NK-92 (cell line): ENCODE measurements around the gene PACRG.

ENCODE experiments used
- DNase-seq: peaks from one replicate; lab custom pipeline; 2025; ENCODE audit not compliant: unreplicated experiment; lab: John Stamatoyannopoulos, UW

PACRG gene

GRCh38 chr6:163341224-163342061 is 613.7 kb downstream of the PACRG start:
- no peak for DNase-seq

GRCh38 chr6:163342571-163343539 is 615.1 kb downstream of the PACRG start:
- no peak for DNase-seq

- DNase-seq, result no peak
These were observed 615.8 kb downstream of the PACRG start for GRCh38 chr6:163343609-163344008.

- DNase-seq, result no peak
These were observed 616.6 kb downstream of the PACRG start for GRCh38 chr6:163344411-163344810.

- no peak for DNase-seq
These were observed 618.2 kb downstream of the PACRG start for GRCh38 chr6:163345931-163346330.

GRCh38 chr6:163346497-163346961 is 618.8 kb downstream of the PACRG start:
- DNase-seq, result no peak

- no peak for DNase-seq
These were observed 619.3 kb downstream of the PACRG start for GRCh38 chr6:163347021-163347446.

GRCh38 chr6:163348789-163349680 is 621.3 kb downstream of the PACRG start:
- DNase-seq, result no peak

GRCh38 chr6:163349696-163350095 is 621.9 kb downstream of the PACRG start:
- no peak for DNase-seq

- no peak for DNase-seq
These were observed 623.2 kb downstream of the PACRG start for GRCh38 chr6:163351013-163351412.

GRCh38 chr6:163352011-163352685 is 624.4 kb downstream of the PACRG start:
- DNase-seq, result no peak

GRCh38 chr6:163352966-163353365 is 625.2 kb downstream of the PACRG start:
- DNase-seq, result no peak

GRCh38 chr6:163354085-163354484 is 626.3 kb downstream of the PACRG start:
- no peak for DNase-seq

GRCh38 chr6:163354761-163355425 is 627.1 kb downstream of the PACRG start:
- DNase-seq, result no peak

GRCh38 chr6:163355426-163355991 is 627.7 kb downstream of the PACRG start:
- no peak for DNase-seq

- no peak for DNase-seq
These were observed 628.5 kb downstream of the PACRG start for GRCh38 chr6:163356324-163356723.

GRCh38 chr6:163356743-163357142 is 629.0 kb downstream of the PACRG start:
- DNase-seq, result no peak

GRCh38 chr6:163364641-163365040 is 636.9 kb downstream of the PACRG start:
- DNase-seq, result no peak
